Astrocyte of the spinal cord (primary cell): ENCODE measurements around the gene MACROD2.

Source experiments
- DNase-seq: peaks from one replicate; pipeline ENCODE4 v3.0.0; 2011; ENCODE audit warnings: low read depth, low spot score
- H3K4me3 ChIP-seq: 2 replicates; pipeline ENCODE4 v1.5.1; 2011; ENCODE audit warnings: low read depth, mild to moderate bottlenecking, low read length, moderate library complexity
- CTCF ChIP-seq: IDR thresholded peaks from 2 replicates; pipeline ENCODE4 v1.5.1; 2012; ENCODE audit warnings: low read depth, mild to moderate bottlenecking, low read length, inconsistent platforms
- in situ Hi-C: cut with HindIII; loops from 2 replicates; pipeline ENCODE4 v1.10.0; 2017; ENCODE audit warnings: low sequenced_read_pairs

MACROD2 gene

GRCh38 chr20:15628851-15629353 is 1633.6 kb downstream of the MACROD2 start:
- H3K4me3 ChIP-seq = no peak overlapping the region
- no peak for TF ChIP-seq CTCF
- in situ Hi-C loops = no loop called here
- no peak for DNase-seq

- H3K4me3 ChIP-seq = no peak overlapping the region
- no peak for DNase-seq
- in situ Hi-C loops = no loop called here
- TF ChIP-seq CTCF = no peak
These were observed 1635.0 kb downstream of the MACROD2 start for GRCh38 chr20:15630360-15630759.

- TF ChIP-seq CTCF = no peak
- no peak overlapping the region for H3K4me3 ChIP-seq
- in situ Hi-C loops = no loop called here
- DNase-seq = no peak
These were observed 1637.4 kb downstream of the MACROD2 start for GRCh38 chr20:15632680-15633079.

GRCh38 chr20:15634102-15634501 is 1638.8 kb downstream of the MACROD2 start:
- no peak overlapping the region for H3K4me3 ChIP-seq
- no peak for TF ChIP-seq CTCF
- in situ Hi-C loops = no loop called here
- no peak for DNase-seq

GRCh38 chr20:15637546-15637945 is 1642.2 kb downstream of the MACROD2 start:
- TF ChIP-seq CTCF = no peak
- no peak overlapping the region for H3K4me3 ChIP-seq
- DNase-seq = no peak
- in situ Hi-C loops = no loop called here

GRCh38 chr20:15637950-15638754 is 1642.8 kb downstream of the MACROD2 start:
- no peak overlapping the region for H3K4me3 ChIP-seq
- in situ Hi-C loops = no loop called here
- no peak for TF ChIP-seq CTCF
- no peak for DNase-seq
